Measurements from ENCODE around the gene PHC2. TPM values are rescaled to one million over a fixed set of nuclear protein-coding genes. Genes with fewer than 3 reads are reported as not detected.

The PHC2 gene
- total RNA-seq, 1 experiment from 2014 or later = 60.7 TPM

Other genes starting within 250 kb of the PHC2 start
- 3.2 and 4.7 TPM in 2 replicates for gene TRIM62, start 249.1 kb downstream of the PHC2 start, total RNA-seq (2014; rRNA removed; shearing (Covaris generic))
- 3.6 and 5.0 TPM in 2 replicates for gene ZNF362, start 174.6 kb downstream of the PHC2 start, total RNA-seq (2014; rRNA removed; shearing (Covaris generic))
- gene A3GALT2, start 110.0 kb downstream of the PHC2 start, total RNA-seq (2014; rRNA removed; shearing (Covaris generic)) = not detected in 2 replicates
- 2.9 and 3.8 TPM in 2 replicates for gene ZSCAN20, start 41.5 kb upstream of the PHC2 start, total RNA-seq (2014; rRNA removed; shearing (Covaris generic))

Data from H4 (cell line).